ENCODE results near the gene SIAE.

The SIAE gene

GRCh38 chr11:124669193-124669592 lies 4.3 kb downstream of the SIAE start:
- Histone ChIP-seq H3K79me2 (ENCODE audit: control insufficient read depth, low read length) (peaks cover 12% of the 10 kb centered on the region), H3K4me3 (ENCODE audit: low read length) (no peak overlapping the region), H3K4me2 (ENCODE audit: low read length) (peak overlapping the region; percentile 48), H3K4me1 (ENCODE audit: control insufficient read depth, low read length) (peaks cover 40% of the 10 kb centered on the region), H4K20me1 (ENCODE audit: control insufficient read depth, insufficient read depth, low read depth, low read length) (no peaks in the 10 kb centered on the region), H3F3A (ENCODE audit: control insufficient read depth, insufficient read depth) (0 out of 2 replicates have a peak, but pooled peaks cover 10% of the 10 kb centered on the region), H3K36me3 (ENCODE audit: control insufficient read depth, low read length) (no peaks in the 10 kb centered on the region), H3K27ac (ENCODE audit: low read depth, low read length) (no peak overlapping the region), H3K9me2 (replicated peaks; ENCODE audit: control insufficient read depth, low read length) (no peaks in the 10 kb centered on the region), H3K9me3 (ENCODE audit: control insufficient read depth, insufficient read depth, low read length) (no peaks in the 10 kb centered on the region), H3K27me3 (ENCODE audit: control insufficient read depth, low read length) (no peaks in the 10 kb centered on the region)
- TF ChIP-seq CTCF (IDR thresholded peaks at IDR 0.05; ENCODE audit: low read depth, low read length, poor library complexity, severe bottlenecking) (peak; percentile 70), EZH2phosphoT487 (IDR thresholded peaks at IDR 0.05; ENCODE audit: borderline replicate concordance, low read length) (no peak)

GRCh38 chr11:124667601-124668000 lies 5.9 kb downstream of the SIAE start:
- Histone ChIP-seq H3K9me3 (ENCODE audit: control insufficient read depth, insufficient read depth, low read length) (no peaks in the 10 kb centered on the region), H3K4me2 (ENCODE audit: low read length) (no peak overlapping the region), H3K79me2 (ENCODE audit: control insufficient read depth, low read length) (peaks cover 5% of the 10 kb centered on the region), H4K20me1 (ENCODE audit: control insufficient read depth, insufficient read depth, low read depth, low read length) (no peaks in the 10 kb centered on the region), H3K4me1 (ENCODE audit: control insufficient read depth, low read length) (peaks cover 34% of the 10 kb centered on the region), H3F3A (ENCODE audit: control insufficient read depth, insufficient read depth) (0 out of 2 replicates have a peak, but pooled peaks cover 9% of the 10 kb centered on the region), H3K27ac (ENCODE audit: low read depth, low read length) (no peak overlapping the region), H3K27me3 (ENCODE audit: control insufficient read depth, low read length) (no peaks in the 10 kb centered on the region), H3K36me3 (ENCODE audit: control insufficient read depth, low read length) (no peaks in the 10 kb centered on the region), H3K9me2 (replicated peaks; ENCODE audit: control insufficient read depth, low read length) (no peaks in the 10 kb centered on the region), H3K4me3 (ENCODE audit: low read length) (no peak overlapping the region)
- TF ChIP-seq EZH2phosphoT487 (IDR thresholded peaks at IDR 0.05; ENCODE audit: borderline replicate concordance, low read length) (no peak), CTCF (IDR thresholded peaks at IDR 0.05; ENCODE audit: low read depth, low read length, poor library complexity, severe bottlenecking) (no peak)

- Histone ChIP-seq H3K27ac (ENCODE audit: low read depth, low read length) (no peak overlapping the region), H3K27me3 (ENCODE audit: control insufficient read depth, low read length) (no peaks in the 10 kb centered on the region), H3K36me3 (ENCODE audit: control insufficient read depth, low read length) (no peaks in the 10 kb centered on the region), H3F3A (ENCODE audit: control insufficient read depth, insufficient read depth) (no peaks in the 10 kb centered on the region), H3K9me3 (ENCODE audit: control insufficient read depth, insufficient read depth, low read length) (no peaks in the 10 kb centered on the region), H3K4me2 (ENCODE audit: low read length) (no peak overlapping the region), H3K9me2 (replicated peaks; ENCODE audit: control insufficient read depth, low read length) (no peaks in the 10 kb centered on the region), H3K79me2 (ENCODE audit: control insufficient read depth, low read length) (no peaks in the 10 kb centered on the region), H3K4me1 (ENCODE audit: control insufficient read depth, low read length) (peaks cover under 1% of the 10 kb centered on the region; the same call in 1 of the 2 replicates), H4K20me1 (ENCODE audit: control insufficient read depth, insufficient read depth, low read depth, low read length) (no peaks in the 10 kb centered on the region), H3K4me3 (ENCODE audit: low read length) (no peak overlapping the region)
- TF ChIP-seq EZH2phosphoT487 (IDR thresholded peaks at IDR 0.05; ENCODE audit: borderline replicate concordance, low read length) (no peak), CTCF (IDR thresholded peaks at IDR 0.05; ENCODE audit: low read depth, low read length, poor library complexity, severe bottlenecking) (no peak)
These were observed 9.7 kb downstream of the SIAE start for GRCh38 chr11:124663861-124664260.
